GM12864 (cell line): ENCODE data around the gene OR51E2.

Experiments
- DNase-seq: peaks from one replicate; pipeline ENCODE4 v3.0.0-alpha.2; 2011; ENCODE audit warnings: low read depth
- H3K4me3 ChIP-seq: 2 replicates; pipeline ENCODE4 v1.5.1; 2011; ENCODE audit warnings: mild to moderate bottlenecking, low read depth, low read length, control low read depth
- CTCF ChIP-seq: IDR thresholded peaks from 2 replicates; pipeline ENCODE4 v1.5.1; 2011; ENCODE audit warnings: low read depth, mild to moderate bottlenecking, moderate library complexity, low read length, control low read depth, inconsistent platforms; ENCODE audit errors: missing control alignments

The OR51E2 gene

DNA sequence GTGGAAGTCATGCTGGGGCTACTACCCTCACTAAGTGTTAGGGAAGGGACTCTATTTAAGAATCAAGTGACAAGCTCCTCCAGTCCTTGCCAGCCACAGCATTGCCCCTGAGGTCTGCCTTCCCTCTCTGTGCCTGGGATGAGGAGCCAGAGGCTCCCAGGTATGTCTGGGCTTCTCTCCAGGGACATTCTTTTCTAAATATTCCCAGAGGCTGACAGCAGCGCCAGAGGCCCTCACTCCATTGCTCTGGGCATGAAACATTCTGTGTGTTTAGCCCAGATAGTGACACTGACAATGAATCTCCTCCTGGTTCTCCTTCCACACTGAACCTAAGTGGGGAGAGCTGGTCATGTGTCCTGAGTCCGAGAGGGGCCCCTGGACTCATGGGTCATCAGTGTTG is 51.7 kb downstream of the OR51E2 start:
- no peak overlapping the region for H3K4me3 ChIP-seq
- DNase-seq, result no peak
- no peak for TF ChIP-seq CTCF

DNA sequence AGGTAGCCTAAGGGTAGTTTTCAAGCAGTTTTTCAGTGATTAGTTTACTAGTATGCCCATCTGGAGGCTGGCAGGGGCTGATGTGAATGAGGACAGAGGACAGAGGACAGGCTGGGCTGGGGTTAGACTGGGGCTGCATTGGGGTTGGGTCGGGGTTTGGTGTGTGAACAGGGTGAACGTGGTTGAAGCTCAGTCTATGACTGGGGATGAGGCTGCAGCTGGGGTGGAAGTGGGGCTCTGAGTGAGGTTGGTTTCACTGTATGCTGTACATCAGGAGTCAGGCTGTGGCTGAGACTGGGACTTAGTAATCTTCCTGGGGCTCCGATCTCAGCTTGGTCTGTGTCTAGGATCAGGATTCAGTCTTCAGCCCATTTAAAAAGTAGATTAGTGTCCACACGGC is 53.4 kb downstream of the OR51E2 start:
- no peak for TF ChIP-seq CTCF
- DNase-seq, result no peak
- no peak overlapping the region for H3K4me3 ChIP-seq

GRCh38 chr11:4643682-4644081 is 54.0 kb downstream of the OR51E2 start, which contains the start of gene OR51E1:
Gene OR51E1 (plus strand): TSS chr11:4643982. CDS start chr11:4652527, 8,545 bp downstream.
- no peak for DNase-seq
- H3K4me3 ChIP-seq, result no peak within 1 kb of the TSS
- TF ChIP-seq CTCF, result no peak

DNA sequence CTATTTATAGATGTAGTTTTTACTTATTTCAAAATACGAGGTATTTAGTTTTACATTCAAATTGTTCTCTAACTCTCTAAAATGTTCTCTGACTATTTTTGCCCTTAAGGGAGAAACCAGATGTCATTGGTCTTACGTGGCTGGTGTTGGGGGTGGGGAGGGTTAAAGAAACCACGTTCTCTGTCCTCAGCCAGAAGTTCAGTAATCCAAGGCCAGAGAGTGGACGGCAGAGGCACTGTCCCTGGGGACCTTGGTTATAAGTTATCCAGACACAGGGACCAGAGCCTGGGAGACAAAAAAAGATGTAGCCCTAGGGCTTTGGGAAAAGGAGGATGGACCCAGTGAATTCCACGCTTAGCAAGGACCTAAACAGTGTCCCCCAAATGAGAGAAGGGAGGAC is 54.6 kb downstream of the OR51E2 start:
- no peak overlapping the region for H3K4me3 ChIP-seq
- no peak for DNase-seq
- no peak for TF ChIP-seq CTCF

- DNase-seq, result no peak
- no peak overlapping the region for H3K4me3 ChIP-seq
- TF ChIP-seq CTCF, result no peak
Measured at GRCh38 chr11:4642043-4642442, 55.6 kb downstream of the OR51E2 start.

DNA sequence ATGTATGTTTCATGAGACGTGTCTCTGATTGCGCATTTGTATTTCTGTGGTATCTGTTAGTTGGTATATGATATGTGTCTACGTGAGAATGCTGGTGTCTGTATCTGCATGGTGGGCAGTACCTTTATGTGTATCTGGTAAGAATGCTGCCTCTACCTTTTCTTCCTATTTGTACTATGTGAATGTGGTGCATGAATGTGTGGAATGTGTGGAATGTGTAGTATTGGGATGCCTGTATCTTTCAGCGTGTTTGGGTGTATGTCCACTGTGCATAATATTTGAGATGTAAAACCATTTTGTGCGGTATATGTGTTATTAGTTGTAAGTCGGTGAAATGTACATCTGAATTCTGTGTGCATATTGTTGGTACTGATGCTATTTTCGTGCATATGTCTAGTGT is 56.2 kb downstream of the OR51E2 start:
- H3K4me3 ChIP-seq, result no peak overlapping the region
- no peak for DNase-seq
- TF ChIP-seq CTCF, result no peak

- H3K4me3 ChIP-seq, result no peak overlapping the region
- TF ChIP-seq CTCF, result no peak
- DNase-seq, result no peak
Measured at GRCh38 chr11:4639931-4640330, 57.7 kb downstream of the OR51E2 start.
